CD4-positive, alpha-beta memory T cell (primary cell): Measurements from ENCODE around the gene RNF43. TPM values are rescaled to one million over a fixed set of nuclear protein-coding genes. Genes with fewer than 3 reads are reported as not detected.

ENCODE experiments used
- CTCF ChIA-PET: fragments of 350-600 bp; sonication (Branson Sonifier 250); formaldehyde crosslinking; loops from one replicate; lab custom pipeline; 2021; ENCODE audit warnings: inconsistent platforms; ENCODE audit not compliant: partially characterized antibody; lab: Charles Lee
- POLR2A ChIA-PET: fragments of 350-600 bp; sonication (Branson Sonifier 250); formaldehyde crosslinking; loops from one replicate; lab custom pipeline; 2021; ENCODE audit not compliant: partially characterized antibody; lab: Charles Lee
- DNase-seq, 5 donors: peaks; one replicate each; pipeline versions ENCODE4 v3.0.0 to v3.0.0-alpha.2; 2020 to 2022; ENCODE audit warnings: mixed read lengths in 1 of 5
- H3K27ac ChIP-seq: one replicate; pipeline ENCODE4 v1.7.0; 2013; ENCODE audit warnings: low read depth, low read length
- H3K27me3 ChIP-seq: 2 replicates; pipeline ENCODE4 v1.7.0; 2013; ENCODE audit warnings: mild to moderate bottlenecking, low read length, moderate library complexity; ENCODE audit not compliant: insufficient read depth
- H3K36me3 ChIP-seq: 2 replicates; pipeline ENCODE4 v1.7.0; 2013; ENCODE audit warnings: mild to moderate bottlenecking, low read length, moderate library complexity; ENCODE audit not compliant: insufficient read depth
- H3K4me1 ChIP-seq: 2 replicates; pipeline ENCODE4 v1.7.0; 2013; ENCODE audit warnings: mild to moderate bottlenecking, low read length, moderate library complexity; ENCODE audit not compliant: insufficient read depth
- H3K4me3 ChIP-seq, 2 donors: one replicate each; pipeline ENCODE4 v1.7.0; 2013; ENCODE audit warnings: low read length in 2 of 2, mild to moderate bottlenecking in 1 of 2
- H3K9me3 ChIP-seq, 2 donors: one replicate each; pipeline ENCODE4 v1.7.0; 2013; ENCODE audit warnings: low read length in 2 of 2, control low read depth in 1 of 2; ENCODE audit not compliant: control insufficient read depth in 1 of 2
- H3K27ac Mint-ChIP-seq, 7 donors: one replicate each; pipeline ENCODE4 v1.8.0; 2020 to 2021; ENCODE audit warnings: mixed read lengths in 7 of 7, mild to moderate bottlenecking in 6 of 7, inconsistent platforms in 3 of 7, moderate library complexity in 3 of 7
- H3K27me3 Mint-ChIP-seq, 2 donors: one replicate each; pipeline ENCODE4 v1.8.0; 2020 to 2021; ENCODE audit warnings: mixed read lengths in 2 of 2
- H3K36me3 Mint-ChIP-seq, 2 donors: one replicate each; pipeline ENCODE4 v1.8.0; 2020 to 2021; ENCODE audit warnings: mixed read lengths in 2 of 2, inconsistent platforms in 1 of 2, mild to moderate bottlenecking in 1 of 2
- H3K4me1 Mint-ChIP-seq, 4 donors: one replicate each; pipeline ENCODE4 v1.8.0; 2020 to 2021; ENCODE audit warnings: mixed read lengths in 4 of 4, mild to moderate bottlenecking in 1 of 4
- H3K4me3 Mint-ChIP-seq, 8 donors: one replicate each; pipeline ENCODE4 v1.8.0; 2020 to 2021; ENCODE audit warnings: mixed read lengths in 8 of 8, mild to moderate bottlenecking in 7 of 8, moderate library complexity in 6 of 8, inconsistent platforms in 3 of 8
- H3K9me3 Mint-ChIP-seq, 8 donors: one replicate each; pipeline ENCODE4 v1.8.0; 2020 to 2021; ENCODE audit warnings: mixed read lengths in 8 of 8, mild to moderate bottlenecking in 5 of 8, inconsistent platforms in 3 of 8, moderate library complexity in 1 of 8
- intact Hi-C: fragments of 100-400 bp; cut with micrococcal nuclease; formaldehyde crosslinking; loops from one replicate; pipeline ENCODE4 v1.15.1; 2023
- polyA plus RNA-seq, 2 donors: library from polyadenylated mRNA; unstranded; fragments of 300-500 nt; fragmentation: Illumina TruSeq; gene quantifications; one replicate each; pipeline ENCODE4 v1.2.3, GENCODE V29; 2021
- total RNA-seq, 2 experiments: library from RNA; stranded (reverse); gene quantifications; one replicate each; pipeline ENCODE4 v1.2.3, GENCODE V29; 2021

The RNF43 gene
- total and polyA plus RNA-seq, 4 experiments from 2014 or later: 1.2 to 2.3 (median 1.6) TPM; not detected in 1

DNA sequence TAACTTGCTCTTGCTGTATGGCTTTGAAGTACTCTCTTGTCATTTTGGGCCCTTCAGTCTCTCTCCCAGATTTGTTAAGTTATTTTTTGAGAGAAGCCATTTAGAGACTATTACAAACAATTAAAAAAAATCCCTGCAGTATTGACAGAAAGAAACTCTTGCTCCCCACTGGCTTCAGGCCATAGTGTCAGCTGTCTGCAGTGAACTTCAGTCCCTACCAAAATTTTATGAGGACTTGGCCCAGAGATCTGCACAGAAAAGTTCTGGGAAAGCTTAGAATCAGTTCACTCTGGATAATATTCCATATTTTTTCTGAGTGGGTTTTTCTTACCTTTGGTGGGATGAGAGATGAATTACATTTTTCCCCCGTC lies 34.5 kb downstream of the RNF43 start:
- Mint-ChIP-seq H3K4me1 (peaks cover 31 to 48% (median 39%) of the 10 kb centered on the region in 4 donors), H3K36me3 (no peaks in the 10 kb centered on the region), H3K4me3 (peak overlapping the region in 3 of 8 donors; percentile 26 to 59 (median 58)), H3K9me3 (no peaks in the 10 kb centered on the region), H3K27ac (peak overlapping the region in 3 of 7 donors; percentile 63 to 70 (median 66)), H3K27me3 (no peaks in the 10 kb centered on the region)
- ChIA-PET POLR2A (interaction anchor here (0.9 to 1.7 kb wide), 2 partner anchors 30 to 38 kb away, joined by 3 to 4 read pairs; partner anchors contain the start of gene SUPT4H1), CTCF (interaction anchor here (2.3 kb wide), 1 partner anchor 65 kb away, joined by 6 read pairs; no protein-coding TSS in a partner anchor)
- Histone ChIP-seq H3K4me3 (no peak overlapping the region), H3K9me3 (no peaks in the 10 kb centered on the region), H3K36me3 (no peaks in the 10 kb centered on the region), H3K4me1 (peaks cover 44% of the 10 kb centered on the region), H3K27me3 (no peaks in the 10 kb centered on the region), H3K27ac (no peak overlapping the region)
- DNase-seq: no peak
- intact Hi-C loops: no loop called here

DNA sequence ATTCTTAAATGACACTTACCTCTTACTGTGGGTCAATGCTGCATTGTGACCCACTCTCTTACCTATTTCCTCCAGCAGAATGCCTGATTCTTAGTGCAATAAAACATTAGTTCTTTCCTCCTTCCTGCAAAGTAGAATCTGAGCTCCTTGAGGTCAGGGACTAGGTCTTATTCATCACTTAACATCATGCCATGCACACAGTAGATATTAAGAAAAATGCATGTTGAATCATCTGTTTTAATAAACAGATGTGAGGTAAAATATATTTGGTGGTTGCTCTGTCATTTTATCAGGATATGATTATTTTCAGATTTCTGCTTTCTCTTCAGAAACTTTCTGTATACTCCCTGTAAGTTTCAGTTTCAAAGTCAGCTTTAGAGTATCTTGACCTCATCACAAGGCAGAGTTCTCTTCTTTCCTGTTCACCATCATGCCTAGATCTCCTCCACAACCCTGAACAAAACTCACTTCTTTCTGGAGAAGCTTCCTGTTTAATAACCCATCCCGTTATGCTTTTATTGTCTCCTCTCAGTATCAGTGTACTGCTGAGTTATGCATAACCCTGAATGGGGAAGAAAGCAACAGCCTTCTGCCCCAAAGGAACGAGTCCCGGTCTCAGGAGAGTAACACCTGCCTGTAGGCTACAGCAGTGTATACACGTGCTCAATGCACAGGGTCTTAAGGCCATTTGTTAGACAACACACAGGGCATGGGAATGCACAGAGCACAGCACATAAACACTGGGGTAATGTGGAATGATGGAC lies 35.0 kb downstream of the RNF43 start:
- Histone ChIP-seq H3K36me3 (no peaks in the 10 kb centered on the region), H3K9me3 (no peaks in the 10 kb centered on the region), H3K27me3 (no peaks in the 10 kb centered on the region), H3K4me1 (peaks cover 44% of the 10 kb centered on the region), H3K27ac (no peak overlapping the region), H3K4me3 (no peak overlapping the region)
- ChIA-PET CTCF (interaction anchor here (1.6 to 2.3 kb wide), 2 partner anchors 10 to 64 kb away, joined by 3 to 6 read pairs; no protein-coding TSS in a partner anchor), POLR2A (interaction anchor here (1.2 to 1.7 kb wide), 5 partner anchors 27 to 54 kb away, joined by 3 to 15 read pairs (median 4); partner anchors contain the start of genes SUPT4H1 and TSPOAP1)
- intact Hi-C loops: no loop called here
- Mint-ChIP-seq H3K27ac (peak overlapping the region; percentile 3 to 83 (median 63)), H3K4me3 (peak overlapping the region; percentile 3 to 66 (median 58)), H3K4me1 (peaks cover 36 to 51% (median 38%) of the 10 kb centered on the region in 4 donors), H3K9me3 (no peaks in the 10 kb centered on the region), H3K27me3 (no peaks in the 10 kb centered on the region), H3K36me3 (no peaks in the 10 kb centered on the region)
- peak in 2 of 5 donors; percentile 10 to 12 for DNase-seq

DNA sequence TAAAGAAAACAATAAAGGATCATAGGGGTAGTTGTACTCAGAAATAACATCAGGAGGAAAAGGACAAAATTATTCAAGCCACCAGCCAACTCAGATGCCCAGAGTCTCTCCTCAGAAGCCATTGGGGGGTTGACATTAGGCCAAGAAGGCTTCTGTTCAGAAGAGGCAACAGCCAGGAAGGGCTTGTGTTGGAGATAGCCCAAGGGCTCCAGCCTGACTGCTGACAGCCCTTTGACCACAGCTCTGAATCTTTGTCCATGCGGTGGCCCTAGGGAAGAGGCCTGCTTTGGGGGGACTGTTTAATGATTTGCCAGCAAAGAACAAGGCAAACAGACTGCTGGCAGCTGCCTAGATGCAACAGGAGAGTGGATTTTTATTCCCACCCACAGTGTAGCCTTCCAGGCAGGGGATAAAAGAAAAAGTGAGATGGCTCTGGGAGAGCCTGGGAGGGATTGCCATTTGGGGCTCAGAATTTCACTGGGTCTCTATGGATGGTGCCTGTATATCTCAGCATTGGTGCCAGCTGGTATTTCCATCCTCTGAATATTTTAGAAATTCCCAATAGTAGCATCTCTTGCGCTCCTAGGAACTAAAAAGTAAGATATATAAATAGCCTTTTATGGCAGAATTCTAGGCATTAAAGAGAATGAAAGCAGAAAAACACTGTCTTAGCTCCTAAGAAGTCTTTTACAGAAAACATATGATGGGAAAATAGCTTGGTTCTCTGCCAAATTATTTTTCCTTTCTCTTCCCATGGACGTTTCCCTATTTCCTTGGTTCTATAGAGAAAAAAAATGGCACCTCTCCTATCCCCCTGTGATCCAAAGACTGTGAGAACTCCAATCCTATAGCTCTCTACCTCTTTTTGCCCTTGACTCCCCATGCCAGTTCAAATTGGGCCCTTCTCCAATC lies 36.0 kb downstream of the RNF43 start:
- Mint-ChIP-seq H3K27me3 (no peaks in the 10 kb centered on the region), H3K9me3 (no peaks in the 10 kb centered on the region), H3K4me1 (peaks cover 37 to 53% (median 39%) of the 10 kb centered on the region in 4 donors), H3K36me3 (no peaks in the 10 kb centered on the region), H3K4me3 (peak overlapping the region in 4 of 8 donors; percentile 22 to 66 (median 61)), H3K27ac (peak overlapping the region in 6 of 7 donors; percentile 8 to 83 (median 68))
- Histone ChIP-seq H3K9me3 (no peaks in the 10 kb centered on the region), H3K27me3 (no peaks in the 10 kb centered on the region), H3K4me1 (peaks cover 44% of the 10 kb centered on the region), H3K27ac (no peak overlapping the region), H3K4me3 (no peak overlapping the region), H3K36me3 (no peaks in the 10 kb centered on the region)
- ChIA-PET CTCF (interaction anchor here (1.6 to 2.3 kb wide), 2 partner anchors 11 to 63 kb away, joined by 3 to 6 read pairs; no protein-coding TSS in a partner anchor), POLR2A (interaction anchor here (1.2 to 1.7 kb wide), 5 partner anchors 26 to 53 kb away, joined by 3 to 15 read pairs (median 4); partner anchors contain the start of genes SUPT4H1 and TSPOAP1)
- DNase-seq: no peak
- intact Hi-C loops: no loop called here

- H3K27me3 Mint-ChIP-seq: no peaks in the 10 kb centered on the region
- CTCF ChIA-PET: interaction anchor here (1.2 to 1.6 kb wide), 2 partner anchors 12 kb away, joined by 3 to 5 read pairs; no protein-coding TSS in a partner anchor
- H3K9me3 Mint-ChIP-seq: no peaks in the 10 kb centered on the region
- no peak for DNase-seq
- H3K36me3 Mint-ChIP-seq: no peaks in the 10 kb centered on the region
- H3K4me1 Mint-ChIP-seq: peaks cover 37 to 53% (median 39%) of the 10 kb centered on the region in 4 donors
- peaks cover 44% of the 10 kb centered on the region for H3K4me1 ChIP-seq
- peak overlapping the region in 2 of 7 donors; percentile 44 to 83 for H3K27ac Mint-ChIP-seq
- no peaks in the 10 kb centered on the region for H3K36me3 ChIP-seq
- H3K27ac ChIP-seq: no peak overlapping the region
- POLR2A ChIA-PET: interaction anchor here (1.2 to 2.3 kb wide), 7 partner anchors 29 to 53 kb away, joined by 4 to 10 read pairs (median 4); partner anchors contain the start of genes RNF43, SUPT4H1 and TSPOAP1
- H3K27me3 ChIP-seq: no peaks in the 10 kb centered on the region
- H3K4me3 Mint-ChIP-seq: no peak overlapping the region
- H3K4me3 ChIP-seq: no peak overlapping the region
- intact Hi-C loops: no loop called here
- H3K9me3 ChIP-seq: no peaks in the 10 kb centered on the region
Measured at GRCh38 chr17:58380207-58381123, 36.9 kb downstream of the RNF43 start.

DNA sequence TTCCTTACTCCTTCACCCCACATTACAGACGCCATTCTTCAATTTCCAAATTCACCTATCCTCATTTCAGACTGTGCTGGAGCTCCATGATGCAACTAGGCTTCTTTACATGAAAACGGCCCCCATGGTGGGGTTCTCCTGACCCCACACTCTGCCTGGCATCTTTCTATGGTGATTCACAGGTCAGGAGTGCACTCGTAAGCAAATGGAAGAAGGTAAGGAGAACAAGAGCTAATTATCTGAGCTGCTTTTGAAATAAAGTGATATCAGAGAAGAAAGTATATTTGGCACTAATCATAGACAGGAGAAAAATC lies 37.9 kb downstream of the RNF43 start:
- peaks cover 35 to 53% (median 39%) of the 10 kb centered on the region in 4 donors for H3K4me1 Mint-ChIP-seq
- peak overlapping the region in 6 of 8 donors; percentile 7 to 59 (median 41) for H3K4me3 Mint-ChIP-seq
- no peak for DNase-seq
- intact Hi-C loops: no loop called here
- ChIA-PET CTCF (interaction anchor here (1.2 to 1.8 kb wide), 3 partner anchors 9 to 62 kb away, joined by 3 to 6 read pairs (median 5); no protein-coding TSS in a partner anchor), POLR2A (interaction anchor here (1.2 to 2.3 kb wide), 5 partner anchors 28 to 52 kb away, joined by 4 to 10 read pairs (median 5); partner anchors contain the start of genes RNF43 and SUPT4H1)
- H3K4me3 ChIP-seq: no peak overlapping the region
- H3K27me3 ChIP-seq: no peaks in the 10 kb centered on the region
- H3K4me1 ChIP-seq: peaks cover 44% of the 10 kb centered on the region
- H3K27me3 Mint-ChIP-seq: no peaks in the 10 kb centered on the region
- no peak overlapping the region for H3K27ac ChIP-seq
- no peaks in the 10 kb centered on the region for H3K36me3 Mint-ChIP-seq
- peak overlapping the region in 4 of 7 donors; percentile 19 to 81 (median 38) for H3K27ac Mint-ChIP-seq
- no peaks in the 10 kb centered on the region for H3K9me3 Mint-ChIP-seq
- no peaks in the 10 kb centered on the region for H3K36me3 ChIP-seq
- no peaks in the 10 kb centered on the region for H3K9me3 ChIP-seq
